Gastrocnemius medialis (tissue), 4 donors: Measurements from ENCODE around the gene CHEK2. TPM values are rescaled to one million over a fixed set of nuclear protein-coding genes. Genes with fewer than 3 reads are reported as not detected.

Experiments used
- ATAC-seq, 2 donors: fragments of 150-250 bp; one replicate each; pipeline ENCODE4 v1.9.1; 2016
- DNase-seq, 2 donors: peaks; one replicate each; pipeline ENCODE4 v3.0.0-alpha.2; 2019
- H3K27ac ChIP-seq, 4 donors: fragments of 200-600 bp; sonication (generic); 1 replicate in 1 of 4; 2 replicates in 3 of 4; pipeline ENCODE4 v1.5.1; 2016 to 2018; ENCODE audit warnings: mild to moderate bottlenecking in 2 of 4, moderate library complexity in 1 of 4
- H3K27me3 ChIP-seq, 3 donors: fragments of 200-600 bp; sonication (generic) in 2 of 3; 1 replicate in 1 of 3; 2 replicates in 2 of 3; pipeline versions ENCODE4 v1.5.1 to v1.6.0; 2016 to 2019; ENCODE audit warnings: mild to moderate bottlenecking in 1 of 3, moderate library complexity in 1 of 3
- H3K36me3 ChIP-seq, 2 donors: fragments of 200-600 bp; sonication (generic) in 1 of 2; one replicate each; pipeline ENCODE4 v1.5.1; 2017 to 2018
- H3K4me1 ChIP-seq, 2 donors: fragments of 200-600 bp; sonication (generic) in 1 of 2; one replicate each; pipeline ENCODE4 v1.5.1; 2016 to 2017; ENCODE audit warnings: mild to moderate bottlenecking in 2 of 2
- H3K4me3 ChIP-seq, 4 donors: fragments of 200-600 bp; sonication (generic) in 3 of 4; 1 replicate in 1 of 4; 2 replicates in 3 of 4; pipeline ENCODE4 v1.5.1; 2016 to 2019; ENCODE audit warnings: mild to moderate bottlenecking in 2 of 4
- H3K9me3 ChIP-seq, 3 donors: fragments of 200-600 bp; sonication (generic) in 2 of 3; 1 replicate in 1 of 3; 2 replicates in 2 of 3; pipeline ENCODE4 v1.5.1; 2016 to 2019
- POLR2A ChIP-seq, 2 donors: fragments of 450-650 bp; IDR thresholded peaks; one replicate each; pipeline ENCODE4 v1.6.1; 2017; ENCODE audit warnings: antibody characterized with exemption in 2 of 2, mild to moderate bottlenecking in 2 of 2, moderate library complexity in 2 of 2
- in situ Hi-C, 4 donors: fragments of 200-750 bp; cut with MboI; loops; one replicate each; pipeline versions ENCODE4 v1.15.0 to v1.8.0; 2017; ENCODE audit warnings: low sequenced_read_pairs in 4 of 4
- intact Hi-C: fragments of 100-400 bp; cut with DNase I; formaldehyde crosslinking; loops from one replicate; pipeline ENCODE4 v1.15.1; 2023; ENCODE audit warnings: low total_unique reads
- total RNA-seq, 4 donors: library from RNA; depleted of rRNA; stranded (reverse); fragments of >200 nt; gene quantifications; one replicate each; pipeline versions ENCODE4 v1.1.0 to v1.2.3, GENCODE V29; 2016
- TF ChIP-seq, protein P1 (sequence below), 5 experiments: fragments of 450-650 bp in 3 of 5; fragments of 200-600 bp in 2 of 5; sonication (generic) in 2 of 5; IDR thresholded peaks in 4 of 5; conservative IDR thresholded peaks in 1 of 5; 1 replicate in 4 of 5; 2 replicates in 1 of 5; pipeline ENCODE4 v1.5.1; 2016 to 2019; ENCODE audit warnings: antibody characterized with exemption in 5 of 5, mild to moderate bottlenecking in 3 of 5, moderate library complexity in 3 of 5

The CHEK2 gene
- total RNA-seq, 4 donors from 2014 or later = 0.58 to 5.7 (median 3.7) TPM

GRCh38 chr22:28728002-28728401 is 13.6 kb downstream of the CHEK2 start:
- no peaks in the 10 kb centered on the region for H3K9me3 ChIP-seq
- H3K27me3 ChIP-seq = no peaks in the 10 kb centered on the region
- H3K27ac ChIP-seq = no peak overlapping the region
- DNase-seq (no peak), ATAC-seq (no peak)
- no peaks in the 10 kb centered on the region for H3K4me1 ChIP-seq
- in situ Hi-C loops = no loop called here
- no peak overlapping the region for H3K4me3 ChIP-seq
- intact Hi-C loops = no loop called here
- no peak for TF ChIP-seq POLR2A (IDR thresholded peaks at IDR 0.05)
- TF ChIP-seq, protein P1, sequence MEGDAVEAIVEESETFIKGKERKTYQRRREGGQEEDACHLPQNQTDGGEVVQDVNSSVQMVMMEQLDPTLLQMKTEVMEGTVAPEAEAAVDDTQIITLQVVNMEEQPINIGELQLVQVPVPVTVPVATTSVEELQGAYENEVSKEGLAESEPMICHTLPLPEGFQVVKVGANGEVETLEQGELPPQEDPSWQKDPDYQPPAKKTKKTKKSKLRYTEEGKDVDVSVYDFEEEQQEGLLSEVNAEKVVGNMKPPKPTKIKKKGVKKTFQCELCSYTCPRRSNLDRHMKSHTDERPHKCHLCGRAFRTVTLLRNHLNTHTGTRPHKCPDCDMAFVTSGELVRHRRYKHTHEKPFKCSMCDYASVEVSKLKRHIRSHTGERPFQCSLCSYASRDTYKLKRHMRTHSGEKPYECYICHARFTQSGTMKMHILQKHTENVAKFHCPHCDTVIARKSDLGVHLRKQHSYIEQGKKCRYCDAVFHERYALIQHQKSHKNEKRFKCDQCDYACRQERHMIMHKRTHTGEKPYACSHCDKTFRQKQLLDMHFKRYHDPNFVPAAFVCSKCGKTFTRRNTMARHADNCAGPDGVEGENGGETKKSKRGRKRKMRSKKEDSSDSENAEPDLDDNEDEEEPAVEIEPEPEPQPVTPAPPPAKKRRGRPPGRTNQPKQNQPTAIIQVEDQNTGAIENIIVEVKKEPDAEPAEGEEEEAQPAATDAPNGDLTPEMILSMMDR (IDR thresholded peaks at IDR 0.05 in 4 of 5, conservative IDR thresholded peaks at IDR 0.05 in 1 of 5) = no peak
- H3K36me3 ChIP-seq = no peaks in the 10 kb centered on the region

DNA sequence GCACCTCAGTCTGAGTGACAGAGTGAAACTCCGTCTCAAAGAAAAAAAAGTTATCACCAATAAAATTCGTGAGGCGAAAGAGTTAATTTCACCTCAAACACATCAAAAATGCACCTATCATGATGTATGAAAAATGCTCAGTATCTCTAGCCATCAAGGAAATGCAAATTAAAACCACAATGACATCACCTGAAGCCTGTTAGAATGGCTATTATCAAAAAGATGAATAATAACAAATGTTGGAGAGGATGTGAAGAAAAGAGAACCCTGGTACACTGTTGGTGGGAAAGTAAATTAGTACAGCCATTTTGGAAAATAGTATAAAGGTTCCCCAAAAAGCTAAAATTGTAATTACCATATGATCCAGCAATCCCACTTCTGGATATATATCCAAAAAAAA is 23.6 kb downstream of the CHEK2 start:
- H3K4me3 ChIP-seq = no peak overlapping the region
- intact Hi-C loops (no loop called here), in situ Hi-C loops (no loop called here)
- no peaks in the 10 kb centered on the region for H3K27me3 ChIP-seq
- no peak for TF ChIP-seq POLR2A (IDR thresholded peaks at IDR 0.05)
- TF ChIP-seq, protein P1 (IDR thresholded peaks at IDR 0.05 in 4 of 5, conservative IDR thresholded peaks at IDR 0.05 in 1 of 5) = no peak
- ATAC-seq (no peak), DNase-seq (no peak)
- no peaks in the 10 kb centered on the region for H3K9me3 ChIP-seq
- no peaks in the 10 kb centered on the region for H3K4me1 ChIP-seq
- no peak overlapping the region for H3K27ac ChIP-seq
- no peaks in the 10 kb centered on the region for H3K36me3 ChIP-seq

DNA sequence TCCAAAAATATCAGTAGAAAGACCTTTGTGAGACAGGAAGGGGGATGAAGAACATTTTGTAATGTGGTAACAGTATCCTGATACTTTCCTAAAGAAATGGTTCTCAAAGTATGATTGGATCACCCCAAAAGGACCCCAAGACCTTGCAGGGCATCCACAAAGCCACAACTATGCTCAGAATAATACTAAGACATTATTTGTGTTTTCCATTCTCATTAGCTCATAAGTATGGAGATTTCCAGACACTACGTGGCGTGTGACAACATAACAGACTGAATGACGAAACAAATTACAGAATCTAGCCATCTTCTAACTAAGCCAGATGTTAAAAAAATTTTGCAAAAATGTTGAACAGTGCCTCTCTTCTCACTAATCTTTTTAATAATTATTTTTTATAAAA is 24.9 kb downstream of the CHEK2 start:
- H3K9me3 ChIP-seq = no peaks in the 10 kb centered on the region
- no peak for ATAC-seq
- TF ChIP-seq POLR2A (IDR thresholded peaks at IDR 0.05) = no peak
- TF ChIP-seq, protein P1 (IDR thresholded peaks at IDR 0.05 in 4 of 5, conservative IDR thresholded peaks at IDR 0.05 in 1 of 5) = no peak
- no peaks in the 10 kb centered on the region for H3K27me3 ChIP-seq
- no peak overlapping the region for H3K27ac ChIP-seq
- H3K36me3 ChIP-seq = no peaks in the 10 kb centered on the region
- in situ Hi-C loops (no loop called here), intact Hi-C loops (no loop called here)
- H3K4me3 ChIP-seq = no peak overlapping the region
- H3K4me1 ChIP-seq = peaks cover 4 to 12% of the 10 kb centered on the region in 2 donors
- no peak for DNase-seq

DNA sequence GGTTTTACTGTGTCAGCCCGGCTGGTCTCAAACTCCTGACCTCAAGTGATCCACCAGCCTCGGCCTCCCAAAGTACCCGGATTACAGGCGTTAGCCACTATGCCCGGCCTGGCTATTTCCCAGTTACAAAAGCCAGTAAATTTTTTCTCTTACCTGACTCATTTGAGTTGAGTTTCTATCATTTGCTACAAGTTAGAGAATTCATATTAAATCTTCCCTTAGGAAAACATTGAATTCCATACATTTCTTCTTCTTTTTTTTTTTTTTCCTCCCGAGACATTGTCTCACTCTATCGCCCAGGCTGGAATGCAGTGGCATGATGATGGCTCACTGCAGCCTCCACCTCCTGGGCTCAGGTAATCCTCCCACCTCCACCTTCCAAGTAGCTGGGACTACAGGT is 26.0 kb downstream of the CHEK2 start:
- ATAC-seq (no peak), DNase-seq (no peak)
- peaks cover 15 to 23% of the 10 kb centered on the region in 2 donors for H3K4me1 ChIP-seq
- no peak overlapping the region for H3K4me3 ChIP-seq
- no peaks in the 10 kb centered on the region for H3K27me3 ChIP-seq
- H3K27ac ChIP-seq = no peak overlapping the region
- TF ChIP-seq, protein P1 (IDR thresholded peaks at IDR 0.05 in 4 of 5, conservative IDR thresholded peaks at IDR 0.05 in 1 of 5) = no peak
- no peak for TF ChIP-seq POLR2A (IDR thresholded peaks at IDR 0.05)
- in situ Hi-C loops = no loop called here
- H3K36me3 ChIP-seq = no peaks in the 10 kb centered on the region
- intact Hi-C loops = no loop called here
- H3K9me3 ChIP-seq = no peaks in the 10 kb centered on the region

- H3K27me3 ChIP-seq = no peaks in the 10 kb centered on the region
- H3K4me3 ChIP-seq = no peak overlapping the region
- no peak for DNase-seq
- no peaks in the 10 kb centered on the region for H3K36me3 ChIP-seq
- TF ChIP-seq, protein P1 (IDR thresholded peaks at IDR 0.05 in 4 of 5, conservative IDR thresholded peaks at IDR 0.05 in 1 of 5) = no peak
- no peak for TF ChIP-seq POLR2A (IDR thresholded peaks at IDR 0.05)
- ATAC-seq = no peak
- peaks cover 20 to 31% of the 10 kb centered on the region in 2 donors for H3K4me1 ChIP-seq
- H3K27ac ChIP-seq = no peak overlapping the region
- in situ Hi-C loops = no loop called here
- no peaks in the 10 kb centered on the region for H3K9me3 ChIP-seq
- intact Hi-C loops = no loop called here
Observed at GRCh38 chr22:28714043-28714628, 27.5 kb downstream of the CHEK2 start.
